ENCODE results near the gene PKIB.
"Not testable (repeated sequence)": the region's sequence is repeated elsewhere in the genome, so short reads cannot be mapped to it uniquely, and the experiment has no call there.

Gene PKIB

DNA sequence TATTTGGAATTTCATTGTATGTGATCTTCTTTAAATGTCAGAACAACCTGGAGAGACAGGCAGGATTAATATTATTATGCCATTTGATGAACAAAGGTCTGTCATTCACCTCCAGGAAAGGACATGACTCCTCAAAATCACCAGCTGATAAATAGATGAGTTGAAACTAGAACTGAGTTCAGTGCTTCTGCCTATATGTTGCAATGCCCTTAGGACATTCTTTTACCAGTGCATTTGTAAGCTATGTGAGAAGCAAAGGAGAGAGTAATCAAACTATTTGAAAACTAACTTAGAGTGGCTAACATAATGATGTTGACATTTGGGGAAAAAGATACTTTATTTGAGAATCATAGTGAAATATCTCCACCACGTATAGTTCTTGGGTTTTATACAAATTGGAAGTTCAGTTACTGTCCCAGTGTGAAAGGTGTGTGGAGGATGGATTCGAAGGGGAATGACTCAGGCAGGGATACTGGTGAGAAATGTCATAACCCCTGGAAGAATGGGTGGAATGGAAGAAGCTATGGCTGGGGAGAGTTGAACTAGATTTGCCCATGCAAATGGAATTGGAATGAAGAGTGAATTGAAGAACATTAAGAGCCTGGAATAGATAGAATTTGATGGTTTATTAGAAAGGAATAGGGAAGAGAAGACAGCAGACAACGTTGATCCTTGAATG, 21.5 kb downstream of the PKIB start:
- no peak overlapping the region for H3K4me3 ChIP-seq
- no peaks in the 10 kb centered on the region for H3K9me3 ChIP-seq (replicated peaks in 1 of 11)
- no peak overlapping the region for H3K4me2 ChIP-seq
- no peaks in the 10 kb centered on the region for H3K4me1 ChIP-seq
- no peaks in the 10 kb centered on the region for H3K27me3 ChIP-seq
- no peaks in the 10 kb centered on the region for H3K36me3 ChIP-seq
- no peak overlapping the region for H3K27ac ChIP-seq
- no peak overlapping the region for H3K9ac ChIP-seq
- no peak for TF ChIP-seq Cebpa-rat (IDR thresholded peaks at IDR 0.05)
- H4K20me1 ChIP-seq, result no peaks in the 10 kb centered on the region

DNA sequence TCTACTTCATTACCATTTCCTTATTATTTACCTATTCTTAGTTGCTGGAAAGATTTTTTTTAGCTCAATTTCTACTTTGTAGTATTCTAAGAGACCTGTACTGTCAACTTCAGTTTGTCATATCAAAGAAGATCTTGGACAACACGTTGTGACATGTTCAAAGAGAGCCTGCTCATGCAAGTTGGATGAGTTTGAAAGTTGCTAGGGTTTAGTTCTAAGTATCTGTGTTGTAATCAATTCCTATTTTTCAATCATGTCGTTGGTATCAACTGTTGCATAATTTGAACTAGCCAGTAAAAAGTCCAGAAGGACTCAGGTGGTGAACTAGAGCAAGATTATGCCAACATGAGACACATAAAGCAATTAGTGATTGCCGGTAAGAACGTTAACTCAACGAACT, 30.2 kb downstream of the PKIB start:
- Histone ChIP-seq H3K4me1 (no peaks in the 10 kb centered on the region), H3K4me3 (no peak overlapping the region)
- TF ChIP-seq Cebpa-rat (IDR thresholded peaks at IDR 0.05), result no peak

DNA sequence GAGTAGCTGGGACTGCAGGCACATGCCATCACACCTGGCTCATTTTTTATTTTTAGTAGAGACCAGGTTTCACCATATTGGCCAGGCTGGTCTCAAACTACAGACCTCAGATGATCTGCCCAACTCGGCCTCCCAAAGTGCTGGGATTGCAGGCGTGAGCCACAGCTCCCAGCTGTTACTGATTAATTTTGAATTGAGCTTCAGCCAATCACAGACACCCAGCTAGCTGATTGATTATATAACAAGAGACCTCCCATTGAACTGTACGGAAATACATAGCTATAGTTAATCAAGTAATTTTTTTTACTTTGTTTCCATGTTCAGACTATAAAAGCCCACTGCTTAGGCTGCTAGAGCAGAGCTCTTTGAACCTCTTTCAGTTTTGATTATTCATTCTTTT, 31.6 kb downstream of the PKIB start:
- Histone ChIP-seq H3K36me3 (no peaks in the 10 kb centered on the region), H3K27ac (no peak overlapping the region), H3K4me2 (no peak overlapping the region), H3K9ac (no peak overlapping the region), H3K4me1 (no peaks in the 10 kb centered on the region), H4K20me1 (no peaks in the 10 kb centered on the region), H3K27me3 (no peaks in the 10 kb centered on the region), H3K9me3 (replicated peaks in 1 of 11) (no peaks in the 10 kb centered on the region), H3K4me3 (no peak overlapping the region)
- no peak for TF ChIP-seq Cebpa-rat (IDR thresholded peaks at IDR 0.05)

More for the DNA sequence above, 30.2 kb downstream of the PKIB start:
- Histone ChIP-seq H3K4me2 (no peak overlapping the region), H3K9ac (no peak overlapping the region), H3K27ac (no peak overlapping the region), H3K36me3 (no peaks in the 10 kb centered on the region), H3K9me3 (replicated peaks in 1 of 11) (no peaks in the 10 kb centered on the region), H4K20me1 (no peaks in the 10 kb centered on the region), H3K27me3 (no peaks in the 10 kb centered on the region)

DNA sequence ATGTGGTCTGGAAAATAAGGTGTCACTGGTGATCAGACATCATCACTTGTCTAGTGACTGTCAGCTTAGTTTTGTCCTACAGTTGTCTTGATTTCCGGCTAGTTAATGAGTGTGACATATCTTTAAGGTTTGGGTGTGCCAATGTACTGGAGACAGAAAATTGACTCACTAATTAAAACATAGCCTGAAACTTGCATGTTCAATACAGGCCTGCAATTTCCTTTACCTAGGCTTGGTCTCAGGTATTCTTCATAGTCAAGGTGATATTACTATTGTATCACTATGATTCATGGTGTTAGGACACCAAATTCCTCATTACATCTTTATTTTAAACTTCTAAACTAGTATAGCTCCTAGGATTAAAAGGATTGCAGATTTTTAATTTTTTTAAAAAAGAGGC, 32.4 kb downstream of the PKIB start:
- not testable (repeated sequence) for H3K27ac ChIP-seq; H4K20me1 ChIP-seq; H3K4me3 ChIP-seq; H3K4me1 ChIP-seq; H3K36me3 ChIP-seq; H3K9me3 ChIP-seq (replicated peaks in 1 of 11); H3K9ac ChIP-seq; H3K27me3 ChIP-seq; H3K4me2 ChIP-seq

DNA sequence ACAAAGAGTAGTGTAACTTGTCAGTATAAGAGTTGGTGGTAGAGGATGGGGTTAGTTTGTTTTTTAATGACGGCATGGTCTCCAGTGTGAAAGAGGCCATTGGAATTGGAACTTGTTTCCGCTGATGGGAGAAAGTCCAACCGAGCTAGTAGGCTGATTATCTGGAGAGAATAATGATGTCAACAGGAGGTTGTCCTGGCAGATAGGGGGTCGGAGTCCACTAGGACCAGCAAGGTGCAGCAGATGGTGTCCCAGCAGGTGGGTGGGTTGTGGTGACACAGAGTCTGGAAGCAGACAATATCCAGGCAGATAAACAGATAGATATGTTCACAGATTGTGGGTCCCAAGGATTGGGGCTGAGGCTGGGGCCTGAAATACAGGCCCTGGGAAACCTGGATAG, 35.1 kb downstream of the PKIB start:
- Histone ChIP-seq H4K20me1 (no peaks in the 10 kb centered on the region), H3K9ac (no peak overlapping the region), H3K27me3 (no peaks in the 10 kb centered on the region), H3K4me1 (no peaks in the 10 kb centered on the region), H3K4me2 (no peak overlapping the region), H3K4me3 (no peak overlapping the region), H3K27ac (no peak overlapping the region), H3K36me3 (no peaks in the 10 kb centered on the region), H3K9me3 (replicated peaks in 1 of 11) (no peaks in the 10 kb centered on the region)
- no peak for TF ChIP-seq Cebpa-rat (IDR thresholded peaks at IDR 0.05)

DNA sequence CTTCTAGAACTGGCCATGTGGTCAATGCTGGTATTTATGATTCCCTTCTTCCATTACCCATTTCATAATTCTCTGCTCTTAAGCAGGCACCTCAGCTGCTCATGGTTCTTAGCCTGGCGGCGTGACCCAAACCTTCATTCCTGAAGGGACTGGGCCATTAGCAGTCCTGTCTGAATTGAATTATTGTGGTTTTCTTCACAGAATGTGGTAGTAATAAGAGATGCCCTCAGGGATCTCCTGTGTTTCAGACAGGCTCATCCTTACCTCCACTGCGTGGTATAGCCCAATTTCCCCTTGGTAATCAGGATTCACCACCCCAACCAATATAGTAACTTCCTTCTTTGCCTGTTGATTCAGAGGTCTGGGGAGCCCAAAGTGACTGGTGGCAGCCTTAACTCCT, 37.6 kb downstream of the PKIB start:
- Histone ChIP-seq H3K9ac (no peak overlapping the region), H3K27me3 (no peaks in the 10 kb centered on the region), H4K20me1 (no peaks in the 10 kb centered on the region), H3K9me3 (replicated peaks in 1 of 11) (no peaks in the 10 kb centered on the region), H3K36me3 (no peaks in the 10 kb centered on the region), H3K4me1 (no peaks in the 10 kb centered on the region), H3K27ac (no peak overlapping the region), H3K4me3 (no peak overlapping the region), H3K4me2 (no peak overlapping the region)
- no peak for TF ChIP-seq Cebpa-rat (IDR thresholded peaks at IDR 0.05)

DNA sequence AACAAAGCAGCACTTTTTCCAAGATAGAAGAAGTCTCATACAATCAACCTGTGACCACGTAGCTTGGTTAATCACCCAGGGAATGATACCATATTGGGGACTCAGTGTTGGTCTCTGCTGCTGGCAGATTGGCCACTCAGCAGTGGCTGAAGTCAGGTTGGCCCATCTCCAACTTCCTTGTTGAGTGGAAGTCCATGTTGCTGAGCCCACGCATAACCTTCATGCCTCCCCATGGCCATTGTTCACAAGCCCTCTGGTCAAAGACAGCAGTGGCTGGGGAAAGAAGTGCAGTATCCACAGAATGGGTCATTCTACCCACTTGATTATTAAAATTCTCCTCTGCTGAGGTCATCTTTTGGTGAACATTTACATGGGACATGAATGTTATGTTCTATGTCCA, 38.5 kb downstream of the PKIB start:
- no peak overlapping the region for H3K27ac ChIP-seq
- no peak for TF ChIP-seq Cebpa-rat (IDR thresholded peaks at IDR 0.05)
- no peak overlapping the region for H3K9ac ChIP-seq
- no peaks in the 10 kb centered on the region for H3K4me1 ChIP-seq
- no peaks in the 10 kb centered on the region for H3K36me3 ChIP-seq
- no peaks in the 10 kb centered on the region for H3K9me3 ChIP-seq (replicated peaks in 1 of 11)
- no peak overlapping the region for H3K4me2 ChIP-seq
- no peak overlapping the region for H3K4me3 ChIP-seq
- H3K27me3 ChIP-seq, result no peaks in the 10 kb centered on the region
- H4K20me1 ChIP-seq, result no peaks in the 10 kb centered on the region

DNA sequence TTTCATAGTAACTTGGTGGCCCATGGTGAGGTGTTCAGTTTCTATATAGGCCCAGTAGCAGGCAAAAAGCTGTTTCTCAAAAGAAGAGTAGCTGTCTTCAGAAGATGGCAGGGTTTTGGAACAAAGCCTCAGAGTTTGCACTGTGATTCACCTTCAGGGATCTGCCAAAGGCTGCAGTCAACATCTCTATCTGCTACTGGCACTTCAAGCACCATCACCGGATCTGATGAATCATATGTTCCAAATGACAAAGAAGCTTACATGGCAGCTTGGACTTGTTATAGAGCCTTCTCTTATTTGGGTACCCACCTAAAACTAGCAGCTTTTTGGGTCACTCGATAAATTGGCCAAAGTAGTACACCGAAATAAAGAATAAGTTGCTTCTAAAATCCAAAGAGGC, 39.5 kb downstream of the PKIB start:
- no peak for TF ChIP-seq Cebpa-rat (IDR thresholded peaks at IDR 0.05)
- H3K4me2 ChIP-seq, result no peak overlapping the region
- no peaks in the 10 kb centered on the region for H3K4me1 ChIP-seq
- H3K36me3 ChIP-seq, result no peaks in the 10 kb centered on the region
- H3K27ac ChIP-seq, result no peak overlapping the region
- H4K20me1 ChIP-seq, result no peaks in the 10 kb centered on the region
- no peak overlapping the region for H3K4me3 ChIP-seq
- no peaks in the 10 kb centered on the region for H3K27me3 ChIP-seq
- H3K9ac ChIP-seq, result no peak overlapping the region
- H3K9me3 ChIP-seq (replicated peaks in 1 of 11), result no peaks in the 10 kb centered on the region

DNA sequence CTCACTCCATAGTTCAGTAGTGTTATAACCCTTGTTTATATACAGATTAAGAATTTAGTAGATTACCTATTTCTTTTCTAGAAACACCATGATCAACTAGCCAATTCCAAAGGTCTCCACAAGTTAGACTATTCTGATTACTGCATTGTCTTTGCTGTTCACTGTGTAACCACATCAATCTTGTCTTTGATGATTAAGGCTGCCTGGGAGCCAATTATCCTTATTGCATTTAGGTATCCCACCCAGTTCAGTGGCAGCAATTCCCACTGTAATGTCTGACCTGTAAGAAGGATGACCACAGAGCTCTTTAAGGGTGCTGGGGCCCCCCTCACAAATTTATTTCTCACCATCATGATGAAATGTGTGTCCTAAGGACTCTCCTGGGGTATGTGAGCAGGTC, 40.2 kb downstream of the PKIB start:
- no peak overlapping the region for H3K4me3 ChIP-seq
- TF ChIP-seq Cebpa-rat (IDR thresholded peaks at IDR 0.05), result no peak
- no peak overlapping the region for H3K27ac ChIP-seq
- no peaks in the 10 kb centered on the region for H3K36me3 ChIP-seq
- no peaks in the 10 kb centered on the region for H3K27me3 ChIP-seq
- no peak overlapping the region for H3K9ac ChIP-seq
- no peaks in the 10 kb centered on the region for H3K9me3 ChIP-seq (replicated peaks in 1 of 11)
- H3K4me1 ChIP-seq, result no peaks in the 10 kb centered on the region
- no peak overlapping the region for H3K4me2 ChIP-seq
- H4K20me1 ChIP-seq, result no peaks in the 10 kb centered on the region

DNA sequence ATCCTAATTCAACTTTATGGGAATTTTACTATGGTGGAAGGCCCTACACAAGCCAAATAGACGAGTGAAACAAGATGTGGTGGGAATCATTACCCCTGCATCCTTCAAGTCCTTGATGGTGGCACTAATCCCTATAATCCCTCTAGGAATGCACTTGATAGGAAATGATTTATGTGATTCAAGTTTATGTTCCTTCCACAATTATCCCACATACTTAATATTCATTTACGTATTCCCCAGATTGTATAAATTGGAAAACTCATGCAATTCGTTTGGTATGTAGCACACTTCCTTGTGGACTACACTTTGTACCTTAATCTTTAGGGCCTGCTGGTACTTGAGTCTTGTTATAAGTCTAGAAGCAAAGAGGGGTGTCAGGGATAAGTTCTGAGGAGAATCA, 40.8 kb downstream of the PKIB start:
- no peak overlapping the region for H3K9ac ChIP-seq
- no peaks in the 10 kb centered on the region for H3K9me3 ChIP-seq (replicated peaks in 1 of 11)
- no peak for TF ChIP-seq Cebpa-rat (IDR thresholded peaks at IDR 0.05)
- no peak overlapping the region for H3K4me3 ChIP-seq
- no peaks in the 10 kb centered on the region for H3K36me3 ChIP-seq
- H3K4me1 ChIP-seq, result no peaks in the 10 kb centered on the region
- no peaks in the 10 kb centered on the region for H3K27me3 ChIP-seq
- H3K4me2 ChIP-seq, result no peak overlapping the region
- no peak overlapping the region for H3K27ac ChIP-seq
- H4K20me1 ChIP-seq, result no peaks in the 10 kb centered on the region

Data from BLaER1 treated with 17β-estradiol and CSF1 and Interleukin-3, amounts not matched to agents 10 nM and 100 nM (cell line).